Measurements from ENCODE around the gene RNF115. TPM values are rescaled to one million over a fixed set of nuclear protein-coding genes. Genes with fewer than 3 reads are reported as not detected.
A peak's percentile ranks its signal among the peaks of the same experiment; 100 is the strongest.

The RNF115 gene
- total RNA-seq, 1 experiment from 2014 or later = 9.5 TPM

DNA sequence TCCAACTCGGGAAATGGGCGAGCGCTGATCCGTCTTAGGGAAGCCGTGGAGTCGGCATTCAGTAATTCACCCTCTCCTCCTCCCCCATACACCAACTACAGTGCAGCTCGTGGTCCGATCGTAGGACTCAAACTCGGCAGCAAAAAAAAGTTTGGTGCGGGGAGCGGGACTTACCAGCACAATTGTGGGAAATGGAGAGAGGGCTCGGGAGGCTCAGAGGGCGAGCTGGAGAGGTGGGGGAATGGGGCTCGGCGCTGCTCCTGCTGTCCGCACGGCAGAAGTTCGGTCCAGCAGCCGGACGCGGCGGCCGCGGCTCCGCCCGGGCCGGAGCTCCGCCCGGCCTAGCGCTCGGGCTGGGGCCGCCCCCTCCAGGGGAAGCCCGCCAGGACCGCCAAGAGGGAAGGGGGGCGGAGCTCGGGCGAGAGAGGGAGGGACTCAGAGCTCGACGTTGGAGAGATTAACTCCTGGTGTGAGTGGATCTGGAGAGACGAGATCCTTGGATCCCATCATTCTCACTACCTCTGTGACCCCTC is 35.7 kb upstream of the RNF115 start:
- Histone ChIP-seq H2AFZ (ENCODE audit: low read depth, low read length, poor library complexity, severe bottlenecking) (peak overlapping the region; percentile 83), H3K9me2 (ENCODE audit: insufficient read depth) (no peaks in the 10 kb centered on the region), H3K79me2 (ENCODE audit: insufficient read depth, low read length) (peaks cover 5% of the 10 kb centered on the region; the same call in 1 of the 2 replicates), H3K27ac (ENCODE audit: low read depth, low read length) (peak overlapping the region; percentile 71), H3K9ac (ENCODE audit: low read length) (peak overlapping the region; percentile 67), H4K20me1 (ENCODE audit: insufficient read depth) (no peaks in the 10 kb centered on the region), H3K4me2 (ENCODE audit: low read length) (peak overlapping the region; percentile 97), H3K36me3 (ENCODE audit: control insufficient read depth in 1 of 2, insufficient read depth in 2 of 2, low read length in 2 of 2) (peaks cover 0 to 14% of the 10 kb centered on the region in 2 experiments; a peak in 3 of 4 replicates), H3K4me3 (replicated peaks in 1 of 2; ENCODE audit: low read depth in 1 of 2, low read length in 2 of 2) (peak overlapping the region; percentile 73 to 75), H3K27me3 (ENCODE audit: insufficient read depth, low read length) (no peaks in the 10 kb centered on the region), H3K4me1 (ENCODE audit: control insufficient read depth in 1 of 2, insufficient read depth in 2 of 2, low read length in 2 of 2) (peaks cover 11 to 15% of the 10 kb centered on the region in 2 experiments; a peak in 3 of 4 replicates), H3K9me3 (ENCODE audit: control insufficient read depth in 1 of 2, insufficient read depth in 1 of 2, low read depth in 1 of 2, low read length in 2 of 2) (no peaks in the 10 kb centered on the region)
- DNase-seq (ENCODE audit: low read depth, low spot score) (peak; percentile 67), ATAC-seq (peak; percentile 81)
- ChIA-PET RAD21 (ENCODE audit: low non-redundant PET in 1 of 2, low total read pairs in 2 of 2, uncharacterized antibody in 2 of 2, unreplicated experiment in 2 of 2) (interaction anchor here in 1 of 2 experiments (1.2 kb wide), 1 partner anchor 176 kb away, joined by 3 read pairs; no protein-coding TSS in a partner anchor), POLR2A (interaction anchor here (0.9 to 2.7 kb wide), 13 partner anchors 10 to 192 kb away, joined by 3 to 22 read pairs (median 5); partner anchors contain the start of genes ANKRD34A, ANKRD35, LIX1L and NUDT17), CTCF (interaction anchor here (1.0 to 6.6 kb wide), 8 partner anchors 9 to 120 kb away, joined by 3 to 87 read pairs (median 6); partner anchors contain the start of genes ANKRD34A, NUDT17, POLR3C and POLR3GL)
- intact Hi-C loops (cut with micrococcal nuclease) = no loop called here
- TF ChIP-seq POLR2A (IDR thresholded peaks at IDR 0.05; ENCODE audit: borderline replicate concordance, extremely low read depth, insufficient read depth, insufficient read length) (peak; percentile 57), POLR2AphosphoS5 (IDR thresholded peaks at IDR 0.05; ENCODE audit: low read depth, low read length) (peak; percentile 73), FOSL1 (IDR thresholded peaks at IDR 0.05; ENCODE audit: low read depth) (no peak), ELF1 (IDR thresholded peaks at IDR 0.05; ENCODE audit: borderline replicate concordance, low read depth) (no peak), EGR1 (IDR thresholded peaks at IDR 0.05; ENCODE audit: low read depth) (0 out of 2 replicates have a peak, but pooled peaks have one; percentile 2)
- TF ChIP-seq, protein P1, sequence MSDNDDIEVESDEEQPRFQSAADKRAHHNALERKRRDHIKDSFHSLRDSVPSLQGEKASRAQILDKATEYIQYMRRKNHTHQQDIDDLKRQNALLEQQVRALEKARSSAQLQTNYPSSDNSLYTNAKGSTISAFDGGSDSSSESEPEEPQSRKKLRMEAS (IDR thresholded peaks at IDR 0.05) = peak; percentile 34; the same call in 1 of the 2 replicates
- BruUV-seq (replicated peaks) = no TSS peak

DNA sequence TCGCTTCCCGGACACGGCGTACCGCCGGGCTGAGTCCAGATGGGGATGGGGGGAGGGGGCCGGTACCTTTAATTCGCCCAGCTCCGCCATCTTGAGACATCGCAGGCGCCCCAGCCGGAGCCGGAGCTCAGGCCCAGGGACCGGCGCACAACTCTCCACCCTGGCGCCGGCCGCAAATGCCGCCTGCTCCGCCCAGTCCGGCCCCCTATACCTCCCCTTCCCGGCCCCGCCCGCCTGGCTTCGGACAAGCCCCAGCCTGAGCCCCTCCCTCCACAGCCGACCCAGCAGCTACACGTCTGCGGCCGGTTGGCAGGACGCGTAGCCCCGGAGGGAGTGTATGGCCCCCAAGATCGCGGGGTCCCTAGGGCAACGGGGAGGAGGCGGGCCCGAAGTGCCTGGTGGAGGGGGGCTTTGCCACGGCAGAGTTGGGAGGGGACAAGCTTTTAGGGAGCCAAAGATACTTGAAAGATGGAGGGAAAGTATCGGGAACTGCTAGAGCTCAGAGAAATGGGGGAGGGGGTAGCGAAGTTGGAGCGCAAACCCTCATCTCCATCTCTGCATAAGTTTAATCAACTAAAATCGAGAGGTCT is 35.1 kb upstream of the RNF115 start, which contains the start of gene PIAS3:
Gene PIAS3, minus strand, starts transcription at position 181 of the 590 bp plus-strand sequence. Its CDS starts 91 bp downstream, at position 90.
- BruUV-seq (replicated peaks) = TSS peak; percentile 62
- TF ChIP-seq SP1 (IDR thresholded peaks at IDR 0.05; ENCODE audit: low read depth) (peak; percentile 61), SIN3A (IDR thresholded peaks at IDR 0.05; ENCODE audit: low read depth) (no peak), EGR1 (IDR thresholded peaks at IDR 0.05; ENCODE audit: low read depth) (no peak), TCF7L2 (IDR thresholded peaks at IDR 0.05; ENCODE audit: borderline replicate concordance, extremely low read depth, insufficient read depth, insufficient read length) (peak; percentile 44), JUND (IDR thresholded peaks at IDR 0.05) (no peak), YY1 (IDR thresholded peaks at IDR 0.05; ENCODE audit: extremely low read depth, insufficient replicate concordance, low read depth, low read length) (peak; percentile 89)
- TF ChIP-seq, protein P2, sequence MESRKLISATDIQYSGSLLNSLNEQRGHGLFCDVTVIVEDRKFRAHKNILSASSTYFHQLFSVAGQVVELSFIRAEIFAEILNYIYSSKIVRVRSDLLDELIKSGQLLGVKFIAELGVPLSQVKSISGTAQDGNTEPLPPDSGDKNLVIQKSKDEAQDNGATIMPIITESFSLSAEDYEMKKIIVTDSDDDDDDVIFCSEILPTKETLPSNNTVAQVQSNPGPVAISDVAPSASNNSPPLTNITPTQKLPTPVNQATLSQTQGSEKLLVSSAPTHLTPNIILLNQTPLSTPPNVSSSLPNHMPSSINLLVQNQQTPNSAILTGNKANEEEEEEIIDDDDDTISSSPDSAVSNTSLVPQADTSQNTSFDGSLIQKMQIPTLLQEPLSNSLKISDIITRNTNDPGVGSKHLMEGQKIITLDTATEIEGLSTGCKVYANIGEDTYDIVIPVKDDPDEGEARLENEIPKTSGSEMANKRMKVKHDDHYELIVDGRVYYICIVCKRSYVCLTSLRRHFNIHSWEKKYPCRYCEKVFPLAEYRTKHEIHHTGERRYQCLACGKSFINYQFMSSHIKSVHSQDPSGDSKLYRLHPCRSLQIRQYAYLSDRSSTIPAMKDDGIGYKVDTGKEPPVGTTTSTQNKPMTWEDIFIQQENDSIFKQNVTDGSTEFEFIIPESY (IDR thresholded peaks at IDR 0.05; ENCODE audit: extremely low read depth, insufficient replicate concordance, low read length) = no peak
- TF ChIP-seq, protein P3, sequence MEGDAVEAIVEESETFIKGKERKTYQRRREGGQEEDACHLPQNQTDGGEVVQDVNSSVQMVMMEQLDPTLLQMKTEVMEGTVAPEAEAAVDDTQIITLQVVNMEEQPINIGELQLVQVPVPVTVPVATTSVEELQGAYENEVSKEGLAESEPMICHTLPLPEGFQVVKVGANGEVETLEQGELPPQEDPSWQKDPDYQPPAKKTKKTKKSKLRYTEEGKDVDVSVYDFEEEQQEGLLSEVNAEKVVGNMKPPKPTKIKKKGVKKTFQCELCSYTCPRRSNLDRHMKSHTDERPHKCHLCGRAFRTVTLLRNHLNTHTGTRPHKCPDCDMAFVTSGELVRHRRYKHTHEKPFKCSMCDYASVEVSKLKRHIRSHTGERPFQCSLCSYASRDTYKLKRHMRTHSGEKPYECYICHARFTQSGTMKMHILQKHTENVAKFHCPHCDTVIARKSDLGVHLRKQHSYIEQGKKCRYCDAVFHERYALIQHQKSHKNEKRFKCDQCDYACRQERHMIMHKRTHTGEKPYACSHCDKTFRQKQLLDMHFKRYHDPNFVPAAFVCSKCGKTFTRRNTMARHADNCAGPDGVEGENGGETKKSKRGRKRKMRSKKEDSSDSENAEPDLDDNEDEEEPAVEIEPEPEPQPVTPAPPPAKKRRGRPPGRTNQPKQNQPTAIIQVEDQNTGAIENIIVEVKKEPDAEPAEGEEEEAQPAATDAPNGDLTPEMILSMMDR (IDR thresholded peaks at IDR 0.05 in 2 of 3, conservative IDR thresholded peaks at IDR 0.05 in 1 of 3; ENCODE audit: borderline replicate concordance in 1 of 3, insufficient read depth in 1 of 3, low read depth in 2 of 3, low read length in 2 of 3) = no peak

More for the DNA sequence above, 35.1 kb upstream of the RNF115 start, which contains the start of gene PIAS3:
- ChIA-PET POLR2A (interaction anchor here (0.8 to 2.7 kb wide), 18 partner anchors 10 to 193 kb away, joined by 3 to 22 read pairs (median 5); partner anchors contain the start of genes ANKRD34A, ANKRD35, LIX1L and NUDT17), RAD21 (ENCODE audit: low non-redundant PET in 1 of 2, low total read pairs in 2 of 2, uncharacterized antibody in 2 of 2, unreplicated experiment in 2 of 2) (interaction anchor here (0.6 to 1.2 kb wide), 4 partner anchors 13 to 176 kb away, joined by 3 read pairs; partner anchors contain the start of gene NUDT17 (in 1 of the 2)), CTCF (interaction anchor here (0.8 to 6.6 kb wide), 10 partner anchors 8 to 173 kb away, joined by 3 to 87 read pairs (median 6); partner anchors contain the start of genes ANKRD34A, NUDT17, POLR3C and POLR3GL)
- ATAC-seq = peak; percentile 87
- Histone ChIP-seq H3K4me1 (ENCODE audit: control insufficient read depth in 1 of 2, insufficient read depth in 2 of 2, low read length in 2 of 2) (peaks cover 11 to 15% of the 10 kb centered on the region in 2 experiments; a peak in 3 of 4 replicates), H3K79me2 (ENCODE audit: insufficient read depth, low read length) (peaks cover 5% of the 10 kb centered on the region; the same call in 1 of the 2 replicates), H3K4me2 (ENCODE audit: low read length) (peak within 1 kb of the TSS; percentile 97), H3K9me2 (ENCODE audit: insufficient read depth) (no peaks in the 10 kb centered on the region), H3K36me3 (ENCODE audit: control insufficient read depth in 1 of 2, insufficient read depth in 2 of 2, low read length in 2 of 2) (peaks cover 0 to 18% of the 10 kb centered on the region in 2 experiments), H3K4me3 (replicated peaks in 1 of 2; ENCODE audit: low read depth in 1 of 2, low read length in 2 of 2) (peak within 1 kb of the TSS; percentile 73 to 75), H2AFZ (ENCODE audit: low read depth, low read length, poor library complexity, severe bottlenecking) (peak within 1 kb of the TSS; percentile 83), H3K27ac (ENCODE audit: low read depth, low read length) (peak within 1 kb of the TSS; percentile 71), H4K20me1 (ENCODE audit: insufficient read depth) (no peaks in the 10 kb centered on the region), H3K9me3 (ENCODE audit: control insufficient read depth in 1 of 2, insufficient read depth in 1 of 2, low read depth in 1 of 2, low read length in 2 of 2) (no peaks in the 10 kb centered on the region), H3K27me3 (ENCODE audit: insufficient read depth, low read length) (no peaks in the 10 kb centered on the region), H3K9ac (ENCODE audit: low read length) (peak within 1 kb of the TSS; percentile 67)
- intact Hi-C loops (cut with micrococcal nuclease) = no loop called here
- peak; percentile 82 for DNase-seq (ENCODE audit: low read depth, low spot score)

Measured in HCT116 (cell line).